Fibroblast of lung (primary cell): ENCODE results near the gene MACROD1.

ENCODE experiments used
- EZH2 ChIP-seq: IDR thresholded peaks from 2 replicates; pipeline ENCODE4 v1.5.1; 2012; ENCODE audit warnings: low read length, control low read depth, mild to moderate bottlenecking; ENCODE audit errors: missing control alignments
- TF ChIP-seq, protein P1 (sequence below), 2 donors: IDR thresholded peaks in 1 of 2; conservative IDR thresholded peaks in 1 of 2; 1 replicate in 1 of 2; 2 replicates in 1 of 2; pipeline ENCODE4 v1.5.1; 2011 to 2012; ENCODE audit warnings: low read length in 2 of 2, control low read depth in 1 of 2, inconsistent platforms in 1 of 2, low read depth in 1 of 2, mild to moderate bottlenecking in 1 of 2

DNA sequence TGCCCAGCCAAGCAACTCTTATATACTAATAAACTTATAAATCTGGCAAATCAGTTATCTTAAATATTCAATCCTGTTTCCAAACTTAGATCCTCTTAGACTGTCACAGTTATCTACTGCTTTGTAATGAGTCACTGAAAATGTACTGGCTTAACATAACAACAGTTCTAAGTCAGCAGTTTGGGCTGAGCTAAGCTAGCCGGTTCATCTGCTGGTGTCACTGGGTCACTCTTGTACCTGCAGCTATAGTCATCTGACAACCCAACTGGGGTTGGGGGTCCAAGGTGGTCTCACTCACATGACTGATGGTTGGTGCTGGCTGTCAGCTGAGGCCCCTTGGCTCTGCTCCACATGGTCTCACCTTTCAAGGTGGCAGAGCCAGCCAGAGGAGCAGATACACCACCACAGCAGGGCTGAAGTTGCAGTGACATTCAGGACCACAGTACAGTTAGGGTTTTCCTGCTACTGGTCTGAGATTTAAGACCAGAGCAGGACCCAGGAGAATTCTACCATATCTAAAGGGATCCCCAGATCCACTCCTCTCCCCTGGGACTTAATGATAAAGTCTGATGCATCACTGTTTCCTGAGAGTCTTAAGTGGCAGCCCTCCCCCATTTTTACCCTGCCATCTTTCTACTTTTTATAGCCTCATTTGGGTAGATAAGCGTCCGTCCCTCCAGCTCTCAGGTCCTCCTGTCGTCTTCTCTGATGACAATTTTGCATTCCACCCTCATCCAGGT lies 7.9 kb upstream of the MACROD1 start:
- TF ChIP-seq, protein P1, sequence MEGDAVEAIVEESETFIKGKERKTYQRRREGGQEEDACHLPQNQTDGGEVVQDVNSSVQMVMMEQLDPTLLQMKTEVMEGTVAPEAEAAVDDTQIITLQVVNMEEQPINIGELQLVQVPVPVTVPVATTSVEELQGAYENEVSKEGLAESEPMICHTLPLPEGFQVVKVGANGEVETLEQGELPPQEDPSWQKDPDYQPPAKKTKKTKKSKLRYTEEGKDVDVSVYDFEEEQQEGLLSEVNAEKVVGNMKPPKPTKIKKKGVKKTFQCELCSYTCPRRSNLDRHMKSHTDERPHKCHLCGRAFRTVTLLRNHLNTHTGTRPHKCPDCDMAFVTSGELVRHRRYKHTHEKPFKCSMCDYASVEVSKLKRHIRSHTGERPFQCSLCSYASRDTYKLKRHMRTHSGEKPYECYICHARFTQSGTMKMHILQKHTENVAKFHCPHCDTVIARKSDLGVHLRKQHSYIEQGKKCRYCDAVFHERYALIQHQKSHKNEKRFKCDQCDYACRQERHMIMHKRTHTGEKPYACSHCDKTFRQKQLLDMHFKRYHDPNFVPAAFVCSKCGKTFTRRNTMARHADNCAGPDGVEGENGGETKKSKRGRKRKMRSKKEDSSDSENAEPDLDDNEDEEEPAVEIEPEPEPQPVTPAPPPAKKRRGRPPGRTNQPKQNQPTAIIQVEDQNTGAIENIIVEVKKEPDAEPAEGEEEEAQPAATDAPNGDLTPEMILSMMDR (conservative IDR thresholded peaks at IDR 0.05 in 1 of 2, IDR thresholded peaks at IDR 0.05 in 1 of 2; ENCODE audit: low read depth in 1 of 2, low read length in 2 of 2), result no peak
- no peak for TF ChIP-seq EZH2
